Smooth muscle cell (in vitro differentiated cells): Measurements from ENCODE around the gene EPHA10. TPM values are rescaled to one million over a fixed set of nuclear protein-coding genes. Genes with fewer than 3 reads are reported as not detected.

Experiments
- DNase-seq: peaks from one replicate; lab custom pipeline; 2025; ENCODE audit not compliant: unreplicated experiment; lab: John Stamatoyannopoulos, UW
- H2AFZ ChIP-seq: fragments of 200-600 bp; sonication (generic); 2 replicates; pipeline ENCODE4 v1.6.0; 2016; ENCODE audit warnings: antibody characterized with exemption, low read depth, mild to moderate bottlenecking
- H3F3A ChIP-seq: fragments of 200-600 bp; sonication (generic); 2 replicates; pipeline ENCODE4 v1.6.0; 2017; ENCODE audit warnings: antibody characterized with exemption, low read depth
- H3K27ac ChIP-seq: fragments of 200-600 bp; sonication (generic); 2 replicates; pipeline ENCODE4 v1.5.1; 2016; ENCODE audit warnings: low read depth, mild to moderate bottlenecking
- H3K27me3 ChIP-seq: fragments of 200-600 bp; sonication (generic); 2 replicates; pipeline ENCODE4 v1.6.1; 2016; ENCODE audit warnings: low read depth, mild to moderate bottlenecking
- H3K36me3 ChIP-seq: fragments of 200-600 bp; sonication (generic); 2 replicates; pipeline ENCODE4 v1.5.1; 2016; ENCODE audit warnings: low read depth
- H3K4me1 ChIP-seq: fragments of 200-600 bp; sonication (generic); 2 replicates; pipeline ENCODE4 v1.5.1; 2016; ENCODE audit warnings: low read depth
- H3K4me2 ChIP-seq: fragments of 200-600 bp; sonication (generic); 2 replicates; pipeline ENCODE4 v1.6.0; 2016; ENCODE audit warnings: mild to moderate bottlenecking
- H3K4me3 ChIP-seq: fragments of 200-600 bp; sonication (generic); 2 replicates; pipeline ENCODE4 v1.5.1; 2016; ENCODE audit warnings: mild to moderate bottlenecking
- H3K79me2 ChIP-seq: fragments of 200-600 bp; sonication (generic); 2 replicates; pipeline ENCODE4 v1.6.0; 2016; ENCODE audit warnings: low read depth, mild to moderate bottlenecking
- H3K9ac ChIP-seq: fragments of 200-600 bp; sonication (generic); 2 replicates; pipeline ENCODE4 v1.6.0; 2016; ENCODE audit warnings: low read depth
- H3K9me3 ChIP-seq: fragments of 200-600 bp; sonication (generic); replicated peaks from 2 replicates; pipeline ENCODE4 v1.5.1; 2016; ENCODE audit warnings: low read depth
- H4K20me1 ChIP-seq: fragments of 200-600 bp; sonication (generic); 2 replicates; pipeline ENCODE4 v1.6.0; 2016; ENCODE audit warnings: low read depth
- CTCF ChIP-seq: fragments of 200-600 bp; sonication (generic); IDR thresholded peaks from 2 replicates; pipeline ENCODE4 v1.5.1; 2017; ENCODE audit warnings: borderline replicate concordance, mild to moderate bottlenecking, antibody characterized with exemption; ENCODE audit not compliant: insufficient read depth, poor library complexity, severe bottlenecking
- WGBS: methylation state at CpG from one replicate; pipeline ENCODE4 v1.1.7; 2016; ENCODE audit warnings: low lambda C conversion rate; 5-methylcytosine and 5-hydroxymethylcytosine counted together
- polyA plus RNA-seq: library from polyadenylated mRNA; unstranded; fragments of >200 nt; fragmentation: Nextera tagmentation; extraction: Ambion mirVana; gene quantifications from 2 replicates; pipeline ENCODE4 v1.2.1, GENCODE V29; 2016
- total RNA-seq: library from RNA; depleted of rRNA; stranded (reverse); fragments of >200 nt; gene quantifications from 2 replicates; pipeline ENCODE4 v1.2.3, GENCODE V29; 2014

EPHA10 gene
- total and polyA plus RNA-seq, 2 experiments from 2014 or later = not detected

GRCh38 chr1:37764414-37764825, 500 bp downstream of the EPHA10 start:
- Histone ChIP-seq H3K27ac (no peak overlapping the region), H3K9ac (no peak overlapping the region), H3K27me3 (peaks cover 91% of the 10 kb centered on the region), H3K4me2 (no peak overlapping the region), H3K79me2 (no peaks in the 10 kb centered on the region), H3K4me1 (no peaks in the 10 kb centered on the region), H2AFZ (no peak overlapping the region), H3K9me3 (no peaks in the 10 kb centered on the region), H4K20me1 (no peaks in the 10 kb centered on the region), H3K4me3 (no peak overlapping the region), H3F3A (no peaks in the 10 kb centered on the region), H3K36me3 (no peaks in the 10 kb centered on the region)
- TF ChIP-seq CTCF = no peak
- DNase-seq = no peak
- 16% methylated on average over 29 of the region's 29 CpGs for WGBS

GRCh38 chr1:37763791-37764413, 1.0 kb downstream of the EPHA10 start:
- Histone ChIP-seq H2AFZ (no peak overlapping the region), H3K27ac (no peak overlapping the region), H4K20me1 (no peaks in the 10 kb centered on the region), H3K36me3 (no peaks in the 10 kb centered on the region), H3K79me2 (no peaks in the 10 kb centered on the region), H3K9me3 (no peaks in the 10 kb centered on the region), H3K4me3 (no peak overlapping the region), H3K27me3 (peaks cover 91% of the 10 kb centered on the region), H3F3A (no peaks in the 10 kb centered on the region), H3K4me2 (no peak overlapping the region), H3K9ac (no peak overlapping the region), H3K4me1 (no peaks in the 10 kb centered on the region)
- WGBS = 38% methylated on average over 25 of the region's 25 CpGs
- no peak for DNase-seq
- TF ChIP-seq CTCF = no peak

- Histone ChIP-seq H3K27me3 (peaks cover 91% of the 10 kb centered on the region), H3K27ac (no peak overlapping the region), H3F3A (no peaks in the 10 kb centered on the region), H3K4me1 (no peaks in the 10 kb centered on the region), H3K9ac (no peak overlapping the region), H2AFZ (no peak overlapping the region), H3K79me2 (no peaks in the 10 kb centered on the region), H3K36me3 (no peaks in the 10 kb centered on the region), H3K4me3 (no peak overlapping the region), H3K4me2 (no peak overlapping the region), H3K9me3 (no peaks in the 10 kb centered on the region), H4K20me1 (no peaks in the 10 kb centered on the region)
- 50% methylated on average over 2 of the region's 2 CpGs for WGBS
- DNase-seq = no peak
- TF ChIP-seq CTCF = no peak
Observed at GRCh38 chr1:37762516-37762915, 2.4 kb downstream of the EPHA10 start.
